ENCODE data around the gene PALM3. TPM values are rescaled to one million over a fixed set of nuclear protein-coding genes. Genes with fewer than 3 reads are reported as not detected.

Gene PALM3
- total RNA-seq, 1 donor from 2014 or later, result not detected

GRCh38 chr19:14094854-14095253 is 33.0 kb upstream of the PALM3 start:
- H3K4me3 Mint-ChIP-seq, result no peak overlapping the region
- DNase-seq (ENCODE audit: low spot score), result no peak
- peaks cover 12% of the 10 kb centered on the region for H3K4me1 Mint-ChIP-seq
- peaks cover 10% of the 10 kb centered on the region for H3K27me3 ChIP-seq
- H3K27ac Mint-ChIP-seq, result peak overlapping the region; percentile 52
- H3K36me3 ChIP-seq, result no peaks in the 10 kb centered on the region
- TF ChIP-seq CTCF (IDR thresholded peaks at IDR 0.05) (no peak), EZH2phosphoT487 (IDR thresholded peaks at IDR 0.05) (no peak), EZH2 (IDR thresholded peaks at IDR 0.05) (no peak)
- H3K27ac ChIP-seq, result no peak overlapping the region
- H3K36me3 Mint-ChIP-seq, result peaks cover 26% of the 10 kb centered on the region
- H3F3A ChIP-seq (ENCODE audit: low read depth), result peaks cover 20% of the 10 kb centered on the region
- no peak overlapping the region for H3K4me2 ChIP-seq
- H3K27me3 Mint-ChIP-seq (ENCODE audit: insufficient read depth, low read depth), result peaks cover 6% of the 10 kb centered on the region
- no peaks in the 10 kb centered on the region for H3K79me2 ChIP-seq (ENCODE audit: low read depth)
- H3K9ac ChIP-seq, result no peak overlapping the region
- peaks cover 3% of the 10 kb centered on the region for H4K20me1 ChIP-seq (ENCODE audit: low read depth)
- no peak overlapping the region for H3K4me3 ChIP-seq
- peaks cover 7% of the 10 kb centered on the region for H3K9me3 ChIP-seq (ENCODE audit: low read depth)
- H2AFZ ChIP-seq (replicated peaks), result no peak overlapping the region
- H3K4me1 ChIP-seq, result peaks cover 10% of the 10 kb centered on the region
- peaks cover 17% of the 10 kb centered on the region for H3K9me3 Mint-ChIP-seq

GRCh38 chr19:14093117-14093823 is 31.4 kb upstream of the PALM3 start:
- Histone ChIP-seq H3K4me2 (no peak overlapping the region), H3K9me3 (ENCODE audit: low read depth) (peaks cover 7% of the 10 kb centered on the region), H3F3A (ENCODE audit: low read depth) (peaks cover 35% of the 10 kb centered on the region), H3K79me2 (ENCODE audit: low read depth) (no peaks in the 10 kb centered on the region), H4K20me1 (ENCODE audit: low read depth) (peaks cover 15% of the 10 kb centered on the region), H3K36me3 (no peaks in the 10 kb centered on the region), H3K4me3 (no peak overlapping the region), H3K27ac (no peak overlapping the region), H3K4me1 (peaks cover 15% of the 10 kb centered on the region), H3K9ac (no peak overlapping the region), H2AFZ (replicated peaks) (no peak overlapping the region), H3K27me3 (peaks cover 24% of the 10 kb centered on the region)
- no peak for DNase-seq (ENCODE audit: low spot score)
- peaks cover 34% of the 10 kb centered on the region for H3K36me3 Mint-ChIP-seq
- TF ChIP-seq EZH2 (IDR thresholded peaks at IDR 0.05), result no peak
- TF ChIP-seq CTCF (IDR thresholded peaks at IDR 0.05), result no peak
- no peak for TF ChIP-seq EZH2phosphoT487 (IDR thresholded peaks at IDR 0.05)
- peaks cover 10% of the 10 kb centered on the region for H3K27me3 Mint-ChIP-seq (ENCODE audit: insufficient read depth, low read depth)
- peaks cover 17% of the 10 kb centered on the region for H3K9me3 Mint-ChIP-seq
- peak overlapping the region; percentile 76 for H3K4me3 Mint-ChIP-seq
- H3K27ac Mint-ChIP-seq, result no peak overlapping the region
- H3K4me1 Mint-ChIP-seq, result peaks cover 16% of the 10 kb centered on the region

- no peak overlapping the region for H3K27ac ChIP-seq
- Mint-ChIP-seq H3K4me3 (peak overlapping the region; percentile 98), H3K4me1 (peaks cover 16% of the 10 kb centered on the region), H3K27ac (peak overlapping the region; percentile 29), H3K36me3 (peaks cover 30% of the 10 kb centered on the region), H3K27me3 (ENCODE audit: insufficient read depth, low read depth) (peaks cover 10% of the 10 kb centered on the region), H3K9me3 (peaks cover 17% of the 10 kb centered on the region)
- peak overlapping the region; percentile 54 for H2AFZ ChIP-seq (replicated peaks)
- TF ChIP-seq CTCF (IDR thresholded peaks at IDR 0.05) (peak; percentile 35), EZH2phosphoT487 (IDR thresholded peaks at IDR 0.05) (no peak)
- peaks cover 39% of the 10 kb centered on the region for H3F3A ChIP-seq (ENCODE audit: low read depth)
- H3K9ac ChIP-seq, result no peak overlapping the region
- peaks cover 29% of the 10 kb centered on the region for H3K27me3 ChIP-seq
- H4K20me1 ChIP-seq (ENCODE audit: low read depth), result peaks cover 20% of the 10 kb centered on the region
- peak overlapping the region; percentile 93 for H3K4me2 ChIP-seq
- H3K36me3 ChIP-seq, result no peaks in the 10 kb centered on the region
- peak overlapping the region; percentile 70 for H3K4me3 ChIP-seq
- no peaks in the 10 kb centered on the region for H3K79me2 ChIP-seq (ENCODE audit: low read depth)
- H3K4me1 ChIP-seq, result peaks cover 15% of the 10 kb centered on the region
- peak; percentile 47 for DNase-seq (ENCODE audit: low spot score)
- peaks cover 7% of the 10 kb centered on the region for H3K9me3 ChIP-seq (ENCODE audit: low read depth)
Observed at GRCh38 chr19:14091813-14092462, 30.1 kb upstream of the PALM3 start.
